ENCODE measurements around the gene GSTM4.
A peak's percentile ranks its signal among the peaks of the same experiment; 100 is the strongest.
"Not testable (repeated sequence)": the region's sequence is repeated elsewhere in the genome, so short reads cannot be mapped to it uniquely, and the experiment has no call there.

The GSTM4 gene

GRCh38 chr1:109669246-109669948 is 13.5 kb downstream of the GSTM4 start:
- peak; percentile 32 for DNase-seq

- DNase-seq = not testable (repeated sequence)
These were observed 14.0 kb downstream of the GSTM4 start for GRCh38 chr1:109669949-109670302.

DNA sequence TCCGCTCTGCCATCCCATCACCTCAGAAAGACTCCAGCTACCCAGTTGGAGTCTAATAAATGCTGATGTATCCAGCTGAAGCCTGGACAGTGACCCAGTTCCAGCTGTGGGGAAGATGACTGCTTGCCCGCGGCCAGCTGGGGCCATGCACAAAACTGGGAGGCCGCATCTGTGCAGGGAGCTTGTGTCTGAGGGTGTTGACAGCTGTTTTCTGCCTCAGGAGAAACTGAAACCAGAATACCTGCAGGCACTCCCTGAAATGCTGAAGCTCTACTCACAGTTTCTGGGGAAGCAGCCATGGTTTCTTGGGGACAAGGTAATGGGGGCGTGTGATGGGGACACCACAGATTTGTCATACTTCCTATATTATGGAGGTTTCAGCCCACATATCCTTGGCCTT is 15.2 kb downstream of the GSTM4 start:
- DNase-seq = peak; percentile 0

- not testable (repeated sequence) for DNase-seq
These were observed 18.0 kb downstream of the GSTM4 start for GRCh38 chr1:109673861-109674260.

DNA sequence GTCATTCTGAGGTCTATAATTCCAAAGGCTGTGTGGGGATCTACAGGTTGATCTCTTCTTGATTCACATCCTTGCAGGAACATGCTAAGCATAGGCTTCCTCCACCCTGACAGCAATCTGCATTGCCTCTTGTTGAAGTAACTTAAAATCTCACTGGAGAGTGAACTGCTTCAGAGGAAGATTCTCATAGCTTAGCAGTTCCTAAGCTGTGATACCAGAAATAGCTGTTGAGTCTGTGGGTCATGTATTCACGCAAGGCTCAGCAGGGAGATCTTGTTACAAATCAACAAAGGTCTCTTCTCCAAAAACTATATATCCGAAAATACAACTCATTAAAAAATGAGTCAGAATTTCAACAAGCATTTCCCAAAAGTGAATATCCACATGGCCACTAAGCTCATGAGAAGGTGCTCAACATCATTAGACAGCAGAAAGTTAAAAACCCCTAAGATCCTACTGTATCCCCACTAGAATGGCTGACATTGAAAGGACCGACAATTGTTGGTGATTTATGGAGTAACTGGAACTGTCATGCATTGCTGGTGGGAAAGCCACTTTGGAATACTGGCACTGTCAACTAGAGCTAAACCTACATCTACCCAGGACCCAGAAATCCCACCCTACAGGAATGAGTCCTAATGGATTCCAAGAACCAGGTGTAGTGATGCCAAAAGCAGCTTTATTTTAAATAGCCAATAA is 20.9 kb downstream of the GSTM4 start:
- DNase-seq = not testable (repeated sequence)

- peak; percentile 0 for DNase-seq
These were observed 21.6 kb downstream of the GSTM4 start for GRCh38 chr1:109677459-109677858.

- not testable (repeated sequence) for DNase-seq
These were observed 22.7 kb downstream of the GSTM4 start for GRCh38 chr1:109678637-109679036.

- not testable (repeated sequence) for DNase-seq
These were observed 28.9 kb downstream of the GSTM4 start for GRCh38 chr1:109684777-109685176.

- DNase-seq = not testable (repeated sequence)
These were observed 29.5 kb downstream of the GSTM4 start for GRCh38 chr1:109685399-109685798.

DNA sequence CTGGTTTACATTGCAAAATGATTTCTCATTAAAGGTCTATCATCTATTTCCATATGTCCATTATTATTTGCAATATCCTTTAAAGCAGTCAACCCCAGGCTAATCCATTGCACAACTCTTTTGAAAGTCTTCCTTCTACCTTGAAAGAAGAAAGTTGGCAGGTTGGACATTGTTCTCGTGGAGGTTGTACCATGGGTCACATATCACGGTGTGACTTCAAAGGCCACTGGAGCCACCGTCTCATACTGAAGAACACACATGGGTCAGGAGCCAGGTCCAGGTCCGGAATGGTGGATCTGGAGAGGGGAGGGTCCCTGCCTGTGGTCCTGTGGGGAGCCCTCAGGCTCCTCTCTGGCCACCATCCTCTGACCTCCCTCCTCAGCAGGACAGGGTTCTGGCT is 30.0 kb downstream of the GSTM4 start:
- not testable (repeated sequence) for DNase-seq

DNA sequence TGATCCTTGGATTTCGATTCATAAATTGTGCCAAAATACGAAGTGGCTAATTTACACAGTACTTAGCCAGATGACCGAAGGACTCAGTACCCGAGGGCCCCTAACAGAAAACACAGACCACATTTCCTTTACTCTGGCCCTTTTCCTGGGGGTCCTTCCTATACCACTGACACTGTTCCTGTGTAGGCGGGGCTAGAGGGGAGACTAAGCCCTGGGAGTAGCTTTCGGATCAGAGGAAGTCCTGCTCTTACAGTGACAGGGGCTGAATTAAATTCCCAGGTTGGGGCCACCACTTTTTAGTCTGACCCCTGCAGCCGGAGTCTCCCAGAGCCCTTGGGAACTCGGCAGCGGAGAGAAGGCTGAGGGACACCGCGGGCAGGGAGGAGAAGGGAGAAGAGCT is 31.2 kb downstream of the GSTM4 start:
- DNase-seq = not testable (repeated sequence)

GRCh38 chr1:109687641-109688499 is 32.0 kb downstream of the GSTM4 start, which contains the start of gene GSTM1:
GSTM1 (plus strand) TSS chr1:109687817; CDS start chr1:109687874, 57 bp downstream.
- DNase-seq = no peak

DNA sequence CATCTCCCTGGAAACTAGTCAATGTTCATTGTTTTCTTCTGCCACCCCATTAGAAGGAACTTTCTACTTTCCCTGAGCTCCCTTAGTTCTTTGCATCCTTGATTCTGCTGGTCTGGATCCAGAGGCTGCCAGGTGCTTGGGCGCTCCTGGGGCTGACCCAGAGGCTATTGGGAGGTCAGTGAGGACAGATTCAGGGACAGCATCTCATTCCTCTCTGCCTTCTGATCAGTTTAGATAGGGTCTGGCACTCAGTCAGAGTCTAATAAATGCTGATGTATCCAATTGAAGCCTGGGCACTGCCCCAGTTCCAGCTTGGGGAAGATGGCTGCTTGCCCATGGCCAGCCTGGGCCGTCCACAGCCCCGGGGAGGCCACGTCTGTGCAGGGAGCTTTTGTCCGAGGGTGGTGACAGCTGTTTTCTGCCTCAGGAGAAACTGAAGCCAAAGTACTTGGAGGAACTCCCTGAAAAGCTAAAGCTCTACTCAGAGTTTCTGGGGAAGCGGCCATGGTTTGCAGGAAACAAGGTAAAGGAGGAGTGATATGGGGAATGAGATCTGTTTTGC is 34.0 kb downstream of the GSTM4 start:
- DNase-seq = no peak

DNA sequence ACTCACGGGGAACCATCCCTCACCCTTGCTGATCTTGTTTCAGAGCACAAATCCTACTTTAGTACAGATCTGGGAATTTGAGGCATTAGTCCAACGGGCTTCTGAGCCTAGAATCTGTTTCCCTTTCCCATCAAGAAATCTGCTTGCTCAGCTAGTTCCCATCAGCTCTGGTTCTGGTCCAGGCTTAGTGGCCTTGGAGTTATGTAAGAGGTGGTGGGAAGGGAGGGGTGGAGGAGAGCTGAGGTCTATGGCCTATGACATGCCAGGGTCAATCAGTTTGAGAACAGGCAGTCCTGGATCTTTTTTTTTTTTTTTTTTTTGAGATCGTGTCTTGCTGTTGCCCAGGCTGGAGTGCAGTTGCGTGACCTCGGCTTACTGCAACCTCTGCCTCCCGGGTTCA is 35.9 kb downstream of the GSTM4 start:
- DNase-seq = no peak

- DNase-seq = not testable (repeated sequence)
These were observed 38.5 kb downstream of the GSTM4 start for GRCh38 chr1:109694400-109694799.

GRCh38 chr1:109695138-109695537 is 39.2 kb downstream of the GSTM4 start:
- DNase-seq = not testable (repeated sequence)

- no peak for DNase-seq
These were observed 41.2 kb downstream of the GSTM4 start for GRCh38 chr1:109697066-109697465.

GRCh38 chr1:109697861-109698260 is 42.0 kb downstream of the GSTM4 start:
- not testable (repeated sequence) for DNase-seq

- not testable (repeated sequence) for DNase-seq
These were observed 47.0 kb downstream of the GSTM4 start for GRCh38 chr1:109702940-109703339.

- DNase-seq = no peak
These were observed 48.3 kb downstream of the GSTM4 start for GRCh38 chr1:109704173-109704572.

GRCh38 chr1:109705411-109705810 is 49.5 kb downstream of the GSTM4 start:
- DNase-seq = no peak

DNA sequence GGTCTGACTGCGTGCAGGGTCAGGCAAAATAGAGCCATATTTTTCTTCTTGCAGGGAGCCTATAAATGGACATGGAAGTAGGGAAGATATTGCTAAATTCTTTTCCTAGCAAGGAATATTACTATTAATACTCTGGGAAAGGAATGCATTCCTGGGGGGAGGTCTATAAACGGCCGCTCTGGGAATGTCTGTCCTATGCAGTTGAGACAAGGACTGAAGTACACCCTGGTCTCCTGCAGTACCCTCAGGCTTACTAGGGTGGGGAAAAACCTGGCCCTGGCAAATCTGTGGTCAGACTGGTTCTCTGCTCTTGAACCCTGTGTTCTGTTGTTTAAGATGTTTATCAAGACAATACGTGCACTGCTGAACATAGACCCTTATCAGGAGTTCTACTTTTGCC is 53.0 kb downstream of the GSTM4 start:
- DNase-seq = not testable (repeated sequence)

DNA sequence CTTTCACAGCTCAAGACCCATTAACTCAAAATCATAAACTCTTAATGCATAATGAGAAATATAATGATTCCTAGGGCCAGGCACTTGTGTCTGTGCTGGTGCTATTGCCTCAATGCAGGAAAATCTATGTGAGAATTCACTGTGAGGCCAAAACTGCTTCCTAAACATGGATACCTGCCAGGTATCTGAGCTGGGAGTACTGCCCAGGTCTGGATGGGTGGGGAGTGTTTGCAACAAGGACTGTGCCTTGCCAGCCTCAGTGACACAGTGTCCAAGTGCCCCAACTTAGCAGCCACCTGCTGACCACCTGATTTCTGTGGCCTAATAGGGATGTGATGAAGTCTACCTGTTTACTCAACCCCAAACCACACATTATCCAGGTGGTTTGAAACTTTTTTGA is 53.9 kb downstream of the GSTM4 start:
- DNase-seq = not testable (repeated sequence)
